Astrocyte (in vitro differentiated cells and primary cell): ENCODE data around the gene ADGRD1.

Source experiments
- CTCF ChIP-seq: IDR thresholded peaks from 2 replicates; pipeline ENCODE4 v1.5.1; 2011; ENCODE audit warnings: low read depth, mild to moderate bottlenecking, inconsistent platforms, low read length, moderate library complexity; ENCODE audit not compliant: insufficient read depth
- EZH2 ChIP-seq: IDR thresholded peaks from 2 replicates; pipeline ENCODE4 v1.6.1; 2012; ENCODE audit warnings: mild to moderate bottlenecking, low read length, inconsistent platforms; ENCODE audit not compliant: insufficient read depth

- TF ChIP-seq CTCF (no peak), EZH2 (no peak)
These were observed 5.0 kb upstream of the ADGRD1 start for GRCh38 chr12:130948751-130949150.
